Activated T-cell treated with anti-CD3 and anti-CD28 coated beads, Interleukin-2, amount 50 U/mL, for 1 hour (primary cell): Measurements from ENCODE around the gene NUMB.
A peak's percentile ranks its signal among the peaks of the same experiment; 100 is the strongest.

Experiments used
- DNase-seq: peaks from one replicate; pipeline ENCODE4 v3.0.0-alpha.2; 2020

NUMB gene

GRCh38 chr14:73458183-73458976 lies at the start of gene NUMB:
Gene NUMB, minus strand, starts transcription at chr14:73458546. Its CDS starts 102,795 bp downstream, at chr14:73355751.
- DNase-seq: peak; percentile 88

GRCh38 chr14:73503648-73504047 lies 45.3 kb upstream of the NUMB start:
- no peak for DNase-seq

GRCh38 chr14:73502017-73502619 lies 43.8 kb upstream of the NUMB start:
- no peak for DNase-seq

- no peak for DNase-seq
Observed at GRCh38 chr14:73500360-73500759, 42.0 kb upstream of the NUMB start.

GRCh38 chr14:73494593-73494992 lies 36.2 kb upstream of the NUMB start:
- DNase-seq: no peak

- no peak for DNase-seq
Observed at GRCh38 chr14:73492670-73493069, 34.3 kb upstream of the NUMB start.

- DNase-seq: no peak
Observed at GRCh38 chr14:73492043-73492552, 33.8 kb upstream of the NUMB start.

GRCh38 chr14:73491256-73492042 lies 33.1 kb upstream of the NUMB start:
- DNase-seq: peak; percentile 76

- DNase-seq: no peak
Observed at GRCh38 chr14:73489481-73490175, 31.3 kb upstream of the NUMB start.

GRCh38 chr14:73478684-73479083 lies 20.3 kb upstream of the NUMB start:
- DNase-seq: no peak

- DNase-seq: no peak
Observed at GRCh38 chr14:73477618-73478266, 19.4 kb upstream of the NUMB start.

- DNase-seq: no peak
Observed at GRCh38 chr14:73476451-73476931, 18.1 kb upstream of the NUMB start.

- DNase-seq: no peak
Observed at GRCh38 chr14:73474952-73475351, 16.6 kb upstream of the NUMB start.

- DNase-seq: no peak
Observed at GRCh38 chr14:73472185-73473114, 14.1 kb upstream of the NUMB start.

GRCh38 chr14:73471582-73472184 lies 13.3 kb upstream of the NUMB start:
- DNase-seq: no peak

- DNase-seq: no peak
Observed at GRCh38 chr14:73468828-73469375, 10.6 kb upstream of the NUMB start.

GRCh38 chr14:73467800-73468199 lies 9.5 kb upstream of the NUMB start:
- DNase-seq: no peak

- peak; percentile 30 for DNase-seq
Observed at GRCh38 chr14:73467377-73467776, 9.0 kb upstream of the NUMB start.

- DNase-seq: no peak
Observed at GRCh38 chr14:73466861-73467260, 8.5 kb upstream of the NUMB start.

GRCh38 chr14:73465823-73466532 lies 7.6 kb upstream of the NUMB start:
- DNase-seq: no peak
